IMR-90 (cell line): ENCODE results near the gene BMP7. TPM values are rescaled to one million over a fixed set of nuclear protein-coding genes. Genes with fewer than 3 reads are reported as not detected.
"Not testable (repeated sequence)": the region's sequence is repeated elsewhere in the genome, so short reads cannot be mapped to it uniquely, and the experiment has no call there.

ENCODE experiments used
- ATAC-seq: fragments of 200-7000 bp; cut with Tn5 transposase; 2 replicates; pipeline ENCODE4 v1.9.1; 2020; ENCODE audit warnings: low read depth, mild to moderate bottlenecking, moderate library complexity
- BruUV-seq: library from RNA; stranded (reverse); fragments of 400-500 nt; replicated peaks from 2 replicates; lab custom pipeline; 2021; lab: Mats Ljungman, UMichigan
- CTCF ChIA-PET: fragments of 300-600 bp; formaldehyde crosslinking; extraction: SDS; loops from one replicate; lab custom pipeline; 2021; ENCODE audit warnings: antibody characterized with exemption; lab: Yijun Ruan, JAX
- POLR2A ChIA-PET: fragments of 300-600 bp; sonication (Branson Sonifier 250); formaldehyde crosslinking; loops from one replicate; lab custom pipeline; 2022; ENCODE audit warnings: antibody characterized with exemption; ENCODE audit not compliant: unreplicated experiment; lab: Charles Lee
- DNase-seq: peaks from one replicate; pipeline ENCODE4 v3.0.0; 2013
- H2AFZ ChIP-seq: replicated peaks from 2 replicates; pipeline ENCODE3; 2013; ENCODE audit warnings: low read length, mild to moderate bottlenecking; ENCODE audit not compliant: poor library complexity
- H2AK5ac ChIP-seq: 2 replicates; pipeline ENCODE4 v1.6.1; 2013; ENCODE audit warnings: low read depth, low read length, inconsistent platforms
- H2AK9ac ChIP-seq: replicated peaks from 2 replicates; pipeline ENCODE3; 2013; ENCODE audit warnings: mild to moderate bottlenecking, low read depth, low read length, moderate library complexity; ENCODE audit not compliant: poor library complexity
- H2BK120ac ChIP-seq: 2 replicates; pipeline ENCODE4 v1.6.1; 2013; ENCODE audit warnings: low read depth, low read length, inconsistent platforms
- H2BK15ac ChIP-seq: 3 replicates; pipeline ENCODE4 v1.6.1; 2013; ENCODE audit warnings: low read depth, low read length, inconsistent platforms
- H2BK20ac ChIP-seq: 2 replicates; pipeline ENCODE4 v1.6.1; 2013; ENCODE audit warnings: low read depth, mild to moderate bottlenecking, inconsistent platforms, low read length, moderate library complexity
- H2BK5ac ChIP-seq: 2 replicates; pipeline ENCODE4 v1.6.1; 2013; ENCODE audit warnings: mild to moderate bottlenecking, low read depth, low read length, inconsistent platforms; ENCODE audit not compliant: poor library complexity, severe bottlenecking
- H3K14ac ChIP-seq: replicated peaks from 2 replicates; pipeline ENCODE4 v1.6.1; 2013; ENCODE audit warnings: low read depth, low read length, inconsistent platforms
- H3K18ac ChIP-seq: 2 replicates; pipeline ENCODE4 v1.6.1; 2013; ENCODE audit warnings: low read depth, low read length, control low read depth
- H3K23ac ChIP-seq: 2 replicates; pipeline ENCODE4 v1.6.1; 2013; ENCODE audit warnings: low read depth, low read length, inconsistent platforms
- H3K27ac ChIP-seq: 2 replicates; pipeline ENCODE4 v1.5.1; 2013; ENCODE audit warnings: mild to moderate bottlenecking, control low read depth, low read length; ENCODE audit not compliant: insufficient read depth
- H3K27me3 ChIP-seq: 2 replicates; pipeline ENCODE4 v1.6.1; 2013; ENCODE audit warnings: low read length; ENCODE audit not compliant: control insufficient read depth, insufficient read depth
- H3K36me3 ChIP-seq: 2 replicates; pipeline ENCODE4 v1.6.1; 2013; ENCODE audit warnings: low read length, mixed read lengths; ENCODE audit not compliant: control insufficient read depth, insufficient read depth
- H3K4ac ChIP-seq: 2 replicates; pipeline ENCODE4 v1.6.1; 2013; ENCODE audit warnings: low read depth, low read length, inconsistent platforms
- H3K4me1 ChIP-seq: 2 replicates; pipeline ENCODE4 v1.6.1; 2013; ENCODE audit warnings: low read length, mixed read lengths; ENCODE audit not compliant: control insufficient read depth, insufficient read depth
- H3K4me2 ChIP-seq: 2 replicates; pipeline ENCODE4 v1.6.1; 2013; ENCODE audit warnings: low read depth, mild to moderate bottlenecking, control low read depth, low read length, moderate library complexity
- H3K4me3 ChIP-seq: 2 replicates; pipeline ENCODE4 v1.5.1; 2013; ENCODE audit warnings: low read depth, mild to moderate bottlenecking, control low read depth, low read length, moderate library complexity; ENCODE audit not compliant: insufficient read depth
- H3K56ac ChIP-seq: 2 replicates; pipeline ENCODE4 v1.6.1; 2013; ENCODE audit warnings: low read length, inconsistent platforms; ENCODE audit not compliant: insufficient read depth; ENCODE audit errors: extremely low read depth
- H3K79me1 ChIP-seq, 2 experiments: 2 replicates each; pipeline ENCODE4 v1.6.1; 2013; ENCODE audit warnings: low read length in 2 of 2, inconsistent platforms in 1 of 2, low read depth in 1 of 2
- H3K9ac ChIP-seq: 2 replicates; pipeline ENCODE4 v1.6.1; 2013; ENCODE audit warnings: low read depth, low read length, control low read depth
- H3K9me1 ChIP-seq: 2 replicates; pipeline ENCODE4 v1.6.1; 2013; ENCODE audit warnings: low read length, inconsistent platforms; ENCODE audit not compliant: insufficient read depth
- H3K9me3 ChIP-seq: 2 replicates; pipeline ENCODE4 v1.6.1; 2013; ENCODE audit warnings: low read length; ENCODE audit not compliant: control insufficient read depth, insufficient read depth
- H4K20me1 ChIP-seq: 2 replicates; pipeline ENCODE4 v1.6.1; 2013; ENCODE audit warnings: low read length, inconsistent platforms; ENCODE audit not compliant: insufficient read depth
- H4K5ac ChIP-seq: 2 replicates; pipeline ENCODE4 v1.6.1; 2013; ENCODE audit warnings: mild to moderate bottlenecking, low read depth, low read length, control low read depth
- H4K8ac ChIP-seq, 2 experiments: 2 replicates each; pipeline ENCODE4 v1.6.1; 2013; ENCODE audit warnings: low read depth in 2 of 2, low read length in 2 of 2, control low read depth in 1 of 2, inconsistent platforms in 1 of 2
- H4K91ac ChIP-seq: 2 replicates; pipeline ENCODE4 v1.6.1; 2013; ENCODE audit warnings: low read depth, low read length, inconsistent platforms; ENCODE audit not compliant: insufficient read depth
- CHD1 ChIP-seq: IDR thresholded peaks from 2 replicates; pipeline ENCODE4 v1.6.1; 2012; ENCODE audit warnings: low read depth, low read length, improper control_type of control experiment
- RCOR1 ChIP-seq: IDR thresholded peaks from 2 replicates; pipeline ENCODE4 v1.6.1; 2012; ENCODE audit warnings: mild to moderate bottlenecking, low read length, improper control_type of control experiment; ENCODE audit not compliant: insufficient replicate concordance
- USF2 ChIP-seq: fragments of 150-350 bp; IDR thresholded peaks from 2 replicates; pipeline ENCODE4 v1.6.1; 2017; ENCODE audit warnings: mild to moderate bottlenecking, antibody characterized with exemption, low read length, low read depth
- WGBS, 2 experiments: methylation state at CpG; one replicate each; pipeline versions ENCODE4 v1.1.5 to v1.1.7; 2013; ENCODE audit warnings: missing lambda C conversion rate in 2 of 2; ENCODE audit not compliant: insufficient read length in 1 of 2; ENCODE audit errors: extremely low coverage in 2 of 2; 5-methylcytosine and 5-hydroxymethylcytosine counted together
- dilution Hi-C: fragments of 300-500 bp; cut with HindIII; formaldehyde crosslinking; loops from one replicate; pipeline ENCODE4 v1.14.3; 2018; ENCODE audit warnings: low sequenced_read_pairs; ENCODE audit not compliant: unreplicated experiment
- in situ Hi-C: fragments of 300-500 bp; cut with MboI; formaldehyde crosslinking; loops from 3 replicates; pipeline ENCODE4 v1.14.3; 2019; ENCODE audit warnings: low sequenced_read_pairs, inconsistent platforms, mixed read lengths
- intact Hi-C: fragments of 100-400 bp; cut with micrococcal nuclease; formaldehyde crosslinking; loops from 2 replicates; pipeline ENCODE4 v1.10.0; 2022
- polyA plus RNA-seq, 3 experiments: library from polyadenylated mRNA; depleted of rRNA; stranded (reverse); fragments of >200 nt; gene quantifications; 2 replicates each; pipeline ENCODE4 v1.2.3, GENCODE V29; 2012; ENCODE audit warnings: low replicate concordance in 1 of 3
- total RNA-seq: library from RNA; depleted of rRNA; stranded (reverse); fragments of >200 nt; gene quantifications from 2 replicates; pipeline ENCODE4 v1.2.3, GENCODE V29; 2012

BMP7 gene
- total and polyA plus RNA-seq, 2 of the 4 experiments (the other 2 are of a cell fraction): not detected

- H3K9me1 ChIP-seq: no peaks in the 10 kb centered on the region
- no peaks in the 10 kb centered on the region for H3K36me3 ChIP-seq
- H3K27ac ChIP-seq: no peak overlapping the region
- no peaks in the 10 kb centered on the region for H3K27me3 ChIP-seq
- in situ Hi-C loops: no loop called here
- dilution Hi-C loops: no loop called here
- BruUV-seq: no TSS peak
- H2AFZ ChIP-seq: no peak overlapping the region
- H3K4ac ChIP-seq: no peak overlapping the region
- no peak overlapping the region for H3K14ac ChIP-seq
- no peak overlapping the region for H3K18ac ChIP-seq
- H3K23ac ChIP-seq: no peak overlapping the region
- no peak overlapping the region for H4K5ac ChIP-seq
- no peak for ATAC-seq
- no peak overlapping the region for H2BK5ac ChIP-seq
- peaks cover 3% of the 10 kb centered on the region; the same call in 1 of the 2 replicates for H3K9me3 ChIP-seq
- intact Hi-C loops: no loop called here
- no peak overlapping the region for H2BK120ac ChIP-seq
- WGBS, 2 experiments: no CpG with 5 or more reads among the region's 6 CpGs
- ChIA-PET CTCF (no interaction called here), POLR2A (no interaction called here)
- H4K20me1 ChIP-seq: no peaks in the 10 kb centered on the region
- no peak for DNase-seq
- no peak overlapping the region for H2BK15ac ChIP-seq
- no peaks in the 10 kb centered on the region for H3K79me1 ChIP-seq
- H3K4me1 ChIP-seq: no peaks in the 10 kb centered on the region
- H4K8ac ChIP-seq: no peak overlapping the region
- no peak overlapping the region for H3K4me3 ChIP-seq
- H3K4me2 ChIP-seq: no peak overlapping the region
- no peak overlapping the region for H2AK5ac ChIP-seq
- no peak overlapping the region for H4K91ac ChIP-seq
- TF ChIP-seq RCOR1 (no peak), CHD1 (no peak), USF2 (no peak)
- H2BK20ac ChIP-seq: no peak overlapping the region
- no peak overlapping the region for H3K56ac ChIP-seq
- no peak overlapping the region for H3K9ac ChIP-seq
- H2AK9ac ChIP-seq: no peak overlapping the region
Measured at GRCh38 chr20:57192311-57192710, 74.1 kb downstream of the BMP7 start.

GRCh38 chr20:57191265-57191638 is 75.2 kb downstream of the BMP7 start:
- H3K14ac ChIP-seq, POLR2A ChIA-PET, H2BK15ac ChIP-seq, in situ Hi-C loops, H3K23ac ChIP-seq, H3K36me3 ChIP-seq, H3K9me1 ChIP-seq, DNase-seq, H4K5ac ChIP-seq, H3K9ac ChIP-seq, CTCF ChIA-PET, H3K4me3 ChIP-seq, H4K91ac ChIP-seq, H3K27ac ChIP-seq, H2AFZ ChIP-seq, H3K18ac ChIP-seq, H3K27me3 ChIP-seq, H2AK9ac ChIP-seq, dilution Hi-C loops, H3K9me3 ChIP-seq, H3K4me1 ChIP-seq, intact Hi-C loops, H4K20me1 ChIP-seq, H3K79me1 ChIP-seq, H2BK5ac ChIP-seq, BruUV-seq, H3K4me2 ChIP-seq, H2BK120ac ChIP-seq, H2BK20ac ChIP-seq, H4K8ac ChIP-seq, ATAC-seq, H2AK5ac ChIP-seq, H3K4ac ChIP-seq, H3K56ac ChIP-seq: not testable (repeated sequence)
- WGBS, 2 experiments: 96% methylated on average over 5 of the region's 8 CpGs; no CpG with 5 or more reads in 1 of the 2 experiments
